Measurements from ENCODE around the gene HIPK2. TPM values are rescaled to one million over a fixed set of nuclear protein-coding genes. Genes with fewer than 3 reads are reported as not detected.

Gene HIPK2
- total RNA-seq, 1 donor from 2014 or later, result 27.6 TPM

GRCh38 chr7:139603896-139604295, 173.9 kb downstream of the HIPK2 start:
- intact Hi-C loops (cut with micrococcal nuclease), result no loop called here
- Mint-ChIP-seq H3K4me1 (ENCODE audit: low read depth) (no peaks in the 10 kb centered on the region), H3K9me3 (no peaks in the 10 kb centered on the region), H3K27ac (no peak overlapping the region), H3K4me3 (ENCODE audit: low read depth) (no peak overlapping the region), H3K27me3 (ENCODE audit: low read depth) (no peaks in the 10 kb centered on the region), H3K36me3 (ENCODE audit: low read depth) (peaks cover 35% of the 10 kb centered on the region)
- no peak for DNase-seq (ENCODE audit: low spot score)

GRCh38 chr7:139603282-139603681, 174.5 kb downstream of the HIPK2 start:
- DNase-seq (ENCODE audit: low spot score), result no peak
- Mint-ChIP-seq H3K36me3 (ENCODE audit: low read depth) (peaks cover 35% of the 10 kb centered on the region), H3K27ac (no peak overlapping the region), H3K4me3 (ENCODE audit: low read depth) (no peak overlapping the region), H3K4me1 (ENCODE audit: low read depth) (no peaks in the 10 kb centered on the region), H3K9me3 (no peaks in the 10 kb centered on the region), H3K27me3 (ENCODE audit: low read depth) (no peaks in the 10 kb centered on the region)
- intact Hi-C loops (cut with micrococcal nuclease), result no loop called here

GRCh38 chr7:139602143-139602722, 175.6 kb downstream of the HIPK2 start:
- Mint-ChIP-seq H3K36me3 (ENCODE audit: low read depth) (peaks cover 30% of the 10 kb centered on the region), H3K9me3 (no peaks in the 10 kb centered on the region), H3K4me3 (ENCODE audit: low read depth) (no peak overlapping the region), H3K27me3 (ENCODE audit: low read depth) (no peaks in the 10 kb centered on the region), H3K27ac (no peak overlapping the region), H3K4me1 (ENCODE audit: low read depth) (no peaks in the 10 kb centered on the region)
- intact Hi-C loops (cut with micrococcal nuclease), result loop anchor here (1.0 kb wide), 1 partner anchor 400 kb away; no protein-coding TSS in a partner anchor
- DNase-seq (ENCODE audit: low spot score), result no peak

- peaks cover 25% of the 10 kb centered on the region for H3K36me3 Mint-ChIP-seq (ENCODE audit: low read depth)
- no peak overlapping the region for H3K4me3 Mint-ChIP-seq (ENCODE audit: low read depth)
- intact Hi-C loops (cut with micrococcal nuclease), result no loop called here
- H3K4me1 Mint-ChIP-seq (ENCODE audit: low read depth), result no peaks in the 10 kb centered on the region
- DNase-seq (ENCODE audit: low spot score), result no peak
- H3K27me3 Mint-ChIP-seq (ENCODE audit: low read depth), result no peaks in the 10 kb centered on the region
- H3K9me3 Mint-ChIP-seq, result no peaks in the 10 kb centered on the region
- no peak overlapping the region for H3K27ac Mint-ChIP-seq
Measured at GRCh38 chr7:139601176-139601575, 176.6 kb downstream of the HIPK2 start.

DNA sequence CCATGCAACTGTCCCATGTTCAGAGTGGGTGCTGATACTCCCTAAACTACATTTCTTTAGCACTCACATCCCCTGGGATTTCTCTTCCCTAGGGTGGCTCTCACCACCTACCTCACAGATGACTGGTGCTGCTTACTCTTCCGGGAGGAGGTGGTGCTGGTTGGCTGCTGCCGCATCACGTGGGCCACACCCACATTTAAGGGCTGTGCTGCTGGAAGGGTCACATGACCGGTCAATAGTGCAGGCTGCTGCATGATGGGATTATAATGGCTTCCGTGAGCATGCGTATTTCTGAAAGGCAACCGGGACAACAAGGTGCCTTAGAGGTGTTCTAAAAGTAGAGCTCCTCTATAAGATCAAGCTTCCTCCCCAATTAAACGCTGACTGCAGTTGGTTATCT, 177.5 kb downstream of the HIPK2 start:
- Mint-ChIP-seq H3K27me3 (ENCODE audit: low read depth) (no peaks in the 10 kb centered on the region), H3K4me1 (ENCODE audit: low read depth) (no peaks in the 10 kb centered on the region), H3K27ac (no peak overlapping the region), H3K36me3 (ENCODE audit: low read depth) (peaks cover 33% of the 10 kb centered on the region), H3K4me3 (ENCODE audit: low read depth) (no peak overlapping the region), H3K9me3 (no peaks in the 10 kb centered on the region)
- DNase-seq (ENCODE audit: low spot score), result no peak
- intact Hi-C loops (cut with micrococcal nuclease), result no loop called here

- intact Hi-C loops (cut with micrococcal nuclease), result no loop called here
- Mint-ChIP-seq H3K36me3 (ENCODE audit: low read depth) (peaks cover 27% of the 10 kb centered on the region), H3K27ac (no peak overlapping the region), H3K27me3 (ENCODE audit: low read depth) (no peaks in the 10 kb centered on the region), H3K9me3 (no peaks in the 10 kb centered on the region), H3K4me3 (ENCODE audit: low read depth) (no peak overlapping the region), H3K4me1 (ENCODE audit: low read depth) (no peaks in the 10 kb centered on the region)
- no peak for DNase-seq (ENCODE audit: low spot score)
Measured at GRCh38 chr7:139598642-139599041, 179.2 kb downstream of the HIPK2 start.

DNA sequence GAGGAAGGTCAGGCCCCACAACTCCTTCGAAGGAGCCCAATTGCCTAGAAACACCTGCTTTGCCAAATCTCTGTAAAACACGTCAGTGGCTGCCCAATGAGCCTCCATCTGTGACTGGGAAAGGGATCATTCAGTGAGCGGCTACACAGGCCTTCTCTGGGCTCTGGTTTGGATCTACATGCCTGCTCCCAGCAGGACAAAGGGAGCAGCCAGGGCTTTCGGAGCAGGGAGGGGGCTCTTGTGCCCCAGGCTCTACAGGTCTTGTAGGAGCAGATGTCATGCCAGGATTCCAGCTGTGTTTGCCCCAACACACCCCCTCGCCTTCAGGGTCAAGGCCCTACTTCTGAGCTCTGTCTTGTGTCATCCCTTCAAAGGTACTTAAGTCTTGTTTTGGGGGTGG, 180.8 kb downstream of the HIPK2 start:
- Mint-ChIP-seq H3K4me3 (ENCODE audit: low read depth) (no peak overlapping the region), H3K36me3 (ENCODE audit: low read depth) (peaks cover 32% of the 10 kb centered on the region), H3K27ac (no peak overlapping the region), H3K27me3 (ENCODE audit: low read depth) (no peaks in the 10 kb centered on the region), H3K4me1 (ENCODE audit: low read depth) (no peaks in the 10 kb centered on the region), H3K9me3 (no peaks in the 10 kb centered on the region)
- intact Hi-C loops (cut with micrococcal nuclease), result no loop called here
- no peak for DNase-seq (ENCODE audit: low spot score)

GRCh38 chr7:139596626-139597025, 181.2 kb downstream of the HIPK2 start:
- intact Hi-C loops (cut with micrococcal nuclease), result no loop called here
- no peaks in the 10 kb centered on the region for H3K9me3 Mint-ChIP-seq
- H3K4me3 Mint-ChIP-seq (ENCODE audit: low read depth), result no peak overlapping the region
- H3K36me3 Mint-ChIP-seq (ENCODE audit: low read depth), result peaks cover 32% of the 10 kb centered on the region
- no peak overlapping the region for H3K27ac Mint-ChIP-seq
- no peaks in the 10 kb centered on the region for H3K4me1 Mint-ChIP-seq (ENCODE audit: low read depth)
- no peak for DNase-seq (ENCODE audit: low spot score)
- H3K27me3 Mint-ChIP-seq (ENCODE audit: low read depth), result no peaks in the 10 kb centered on the region

GRCh38 chr7:139595806-139596205, 182.0 kb downstream of the HIPK2 start:
- Mint-ChIP-seq H3K4me1 (ENCODE audit: low read depth) (no peaks in the 10 kb centered on the region), H3K9me3 (no peaks in the 10 kb centered on the region), H3K36me3 (ENCODE audit: low read depth) (peaks cover 32% of the 10 kb centered on the region), H3K27me3 (ENCODE audit: low read depth) (no peaks in the 10 kb centered on the region), H3K4me3 (ENCODE audit: low read depth) (no peak overlapping the region), H3K27ac (no peak overlapping the region)
- intact Hi-C loops (cut with micrococcal nuclease), result no loop called here
- no peak for DNase-seq (ENCODE audit: low spot score)

- no peaks in the 10 kb centered on the region for H3K9me3 Mint-ChIP-seq
- no peaks in the 10 kb centered on the region for H3K27me3 Mint-ChIP-seq (ENCODE audit: low read depth)
- H3K4me1 Mint-ChIP-seq (ENCODE audit: low read depth), result no peaks in the 10 kb centered on the region
- no peak overlapping the region for H3K27ac Mint-ChIP-seq
- no peak overlapping the region for H3K4me3 Mint-ChIP-seq (ENCODE audit: low read depth)
- no peak for DNase-seq (ENCODE audit: low spot score)
- H3K36me3 Mint-ChIP-seq (ENCODE audit: low read depth), result peaks cover 26% of the 10 kb centered on the region
- intact Hi-C loops (cut with micrococcal nuclease), result no loop called here
Measured at GRCh38 chr7:139594911-139595476, 182.8 kb downstream of the HIPK2 start.

DNA sequence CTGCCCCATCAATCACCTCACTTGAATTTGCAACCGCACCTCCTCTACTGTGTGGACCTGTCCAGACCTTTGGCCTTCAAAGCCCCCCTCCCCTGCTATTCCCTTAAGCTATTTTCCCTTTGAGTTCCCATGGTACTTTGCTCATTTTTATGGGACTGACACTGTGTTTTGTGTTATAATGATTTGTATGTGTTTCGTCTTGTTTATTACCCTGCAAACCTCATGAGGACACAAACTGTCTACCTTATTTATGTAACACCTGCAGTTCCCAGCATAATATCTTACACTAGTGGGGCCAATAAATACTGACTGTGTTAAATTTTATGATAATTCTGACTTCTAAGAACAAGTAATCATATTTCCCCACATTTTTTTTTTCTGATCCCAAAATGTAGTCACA, 183.7 kb downstream of the HIPK2 start:
- H3K9me3 Mint-ChIP-seq, result no peaks in the 10 kb centered on the region
- DNase-seq (ENCODE audit: low spot score), result no peak
- no peak overlapping the region for H3K27ac Mint-ChIP-seq
- H3K27me3 Mint-ChIP-seq (ENCODE audit: low read depth), result no peaks in the 10 kb centered on the region
- no peak overlapping the region for H3K4me3 Mint-ChIP-seq (ENCODE audit: low read depth)
- H3K36me3 Mint-ChIP-seq (ENCODE audit: low read depth), result peaks cover 20% of the 10 kb centered on the region
- intact Hi-C loops (cut with micrococcal nuclease), result no loop called here
- H3K4me1 Mint-ChIP-seq (ENCODE audit: low read depth), result no peaks in the 10 kb centered on the region

DNA sequence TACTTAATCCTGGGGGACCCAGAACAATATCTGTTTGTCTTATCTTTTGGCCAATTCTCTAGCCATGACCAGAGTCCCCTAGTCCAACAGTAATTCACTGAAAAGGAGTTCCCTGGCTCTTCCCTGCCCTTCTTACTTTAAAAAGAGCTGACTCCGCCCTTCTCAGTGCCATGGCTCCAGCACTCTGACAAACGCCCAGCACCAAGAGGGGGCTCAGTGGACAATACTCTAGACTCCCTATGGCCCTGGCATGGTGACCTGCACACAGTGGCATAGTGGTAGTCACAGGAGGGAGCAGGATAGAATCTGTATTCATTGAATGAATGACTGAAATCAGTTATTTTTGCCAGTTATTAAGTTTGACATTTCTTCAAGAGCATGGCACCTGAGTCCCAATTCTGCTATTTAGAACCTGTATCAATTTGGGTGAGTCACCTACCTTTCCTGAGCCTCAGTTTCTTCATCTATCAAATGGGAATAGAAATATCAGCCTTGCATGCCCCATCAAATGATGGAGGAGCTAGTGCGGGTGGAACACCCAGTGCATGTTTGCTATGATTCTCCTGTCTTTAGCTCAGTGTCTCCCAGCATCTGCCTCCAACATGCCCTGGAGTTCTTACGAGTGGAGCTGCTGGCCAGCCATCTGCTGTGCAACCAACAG, 184.9 kb downstream of the HIPK2 start:
- Mint-ChIP-seq H3K27ac (no peak overlapping the region), H3K9me3 (no peaks in the 10 kb centered on the region), H3K4me3 (ENCODE audit: low read depth) (no peak overlapping the region), H3K36me3 (ENCODE audit: low read depth) (peaks cover 20% of the 10 kb centered on the region), H3K4me1 (ENCODE audit: low read depth) (no peaks in the 10 kb centered on the region), H3K27me3 (ENCODE audit: low read depth) (no peaks in the 10 kb centered on the region)
- intact Hi-C loops (cut with micrococcal nuclease), result no loop called here
- DNase-seq (ENCODE audit: low spot score), result no peak

DNA sequence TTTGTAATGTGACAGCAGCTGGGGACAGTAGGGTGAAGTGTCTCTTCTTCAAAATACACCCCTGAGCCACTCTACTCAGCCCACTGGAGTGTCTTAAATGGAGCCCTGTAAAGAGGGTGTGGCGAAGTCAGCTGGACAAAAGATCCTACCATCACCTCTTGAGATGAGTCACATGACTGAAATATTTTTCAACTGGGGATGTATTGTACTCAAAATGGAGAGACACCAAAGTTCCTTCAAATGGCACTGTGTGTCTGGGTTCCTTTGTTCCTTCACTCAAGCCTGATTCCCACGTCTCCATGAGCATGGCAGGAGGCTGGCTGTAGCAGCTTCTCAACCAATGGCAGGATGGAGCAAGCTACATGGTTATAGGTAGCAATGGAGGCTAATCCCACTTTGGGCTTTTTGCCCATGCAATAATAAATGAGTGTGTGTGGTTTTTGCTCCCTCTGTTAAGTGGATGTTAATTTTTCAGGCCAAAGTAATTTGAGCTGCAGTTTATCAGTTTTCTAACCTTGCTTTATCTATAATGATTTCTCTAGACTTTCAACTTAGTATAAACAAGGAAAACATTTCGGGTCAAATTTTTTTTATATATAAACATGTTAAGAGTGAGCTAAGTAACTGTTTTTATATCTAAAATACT, 186.1 kb downstream of the HIPK2 start:
- no peaks in the 10 kb centered on the region for H3K4me1 Mint-ChIP-seq (ENCODE audit: low read depth)
- intact Hi-C loops (cut with micrococcal nuclease), result no loop called here
- DNase-seq (ENCODE audit: low spot score), result no peak
- H3K9me3 Mint-ChIP-seq, result no peaks in the 10 kb centered on the region
- no peak overlapping the region for H3K4me3 Mint-ChIP-seq (ENCODE audit: low read depth)
- no peak overlapping the region for H3K27ac Mint-ChIP-seq
- no peaks in the 10 kb centered on the region for H3K27me3 Mint-ChIP-seq (ENCODE audit: low read depth)
- peaks cover 22% of the 10 kb centered on the region for H3K36me3 Mint-ChIP-seq (ENCODE audit: low read depth)

Measured in activated T-helper 2 cell treated with anti-CD3 and anti-CD28 coated beads, Interferon-gamma antibody, Interleukin-2, Interleukin-4, amounts not matched to agents 10 μg/mL and 5 μg/mL and 100 μg/mL, durations not matched to agents 14 hours and 24 hours and 36 hours (primary cell).